HEK293T (cell line): Measurements from ENCODE around the gene PPP1R3G.

Experiments used
- BHLHE40 ChIP-seq: fragments of 450-650 bp; IDR thresholded peaks from 2 replicates; pipeline ENCODE4 v1.6.1; 2016; ENCODE audit warnings: mild to moderate bottlenecking, moderate library complexity, borderline replicate concordance
- CTBP1 ChIP-seq: fragments of 450-650 bp; IDR thresholded peaks from 2 replicates; pipeline ENCODE4 v1.6.1; 2016; ENCODE audit warnings: borderline replicate concordance
- ELF4 ChIP-seq: fragments of 450-650 bp; IDR thresholded peaks from 2 replicates; pipeline ENCODE4 v1.6.1; 2017; ENCODE audit warnings: antibody characterized with exemption
- FOXA1 ChIP-seq: fragments of 450-650 bp; IDR thresholded peaks from 2 replicates; pipeline ENCODE4 v1.6.1; 2016; ENCODE audit warnings: mild to moderate bottlenecking
- FOXK2 ChIP-seq: fragments of 450-650 bp; IDR thresholded peaks from 2 replicates; pipeline ENCODE4 v1.6.1; 2016; ENCODE audit warnings: mild to moderate bottlenecking
- FOXM1 ChIP-seq: fragments of 450-650 bp; IDR thresholded peaks from 2 replicates; pipeline ENCODE4 v1.6.1; 2017; ENCODE audit warnings: mild to moderate bottlenecking, borderline replicate concordance
- HDGF ChIP-seq: fragments of 450-650 bp; IDR thresholded peaks from 2 replicates; pipeline ENCODE4 v1.6.1; 2017; ENCODE audit warnings: antibody characterized with exemption, borderline replicate concordance
- L3MBTL2 ChIP-seq: fragments of 450-650 bp; conservative IDR thresholded peaks from 2 replicates; pipeline ENCODE4 v1.6.1; 2016; ENCODE audit warnings: mild to moderate bottlenecking
- NFRKB ChIP-seq: fragments of 450-650 bp; IDR thresholded peaks from 2 replicates; pipeline ENCODE4 v1.6.1; 2016; ENCODE audit warnings: mild to moderate bottlenecking, moderate library complexity
- SP1 ChIP-seq: fragments of 450-650 bp; IDR thresholded peaks from 2 replicates; pipeline ENCODE4 v1.6.1; 2017
- SUZ12 ChIP-seq: fragments of 450-650 bp; IDR thresholded peaks from 2 replicates; pipeline ENCODE4 v1.6.1; 2016; ENCODE audit warnings: mild to moderate bottlenecking
- TARDBP ChIP-seq: fragments of 450-650 bp; IDR thresholded peaks from 2 replicates; pipeline ENCODE4 v1.6.1; 2016
- ZNF384 ChIP-seq: fragments of 450-650 bp; IDR thresholded peaks from 2 replicates; pipeline ENCODE4 v1.6.1; 2016

DNA sequence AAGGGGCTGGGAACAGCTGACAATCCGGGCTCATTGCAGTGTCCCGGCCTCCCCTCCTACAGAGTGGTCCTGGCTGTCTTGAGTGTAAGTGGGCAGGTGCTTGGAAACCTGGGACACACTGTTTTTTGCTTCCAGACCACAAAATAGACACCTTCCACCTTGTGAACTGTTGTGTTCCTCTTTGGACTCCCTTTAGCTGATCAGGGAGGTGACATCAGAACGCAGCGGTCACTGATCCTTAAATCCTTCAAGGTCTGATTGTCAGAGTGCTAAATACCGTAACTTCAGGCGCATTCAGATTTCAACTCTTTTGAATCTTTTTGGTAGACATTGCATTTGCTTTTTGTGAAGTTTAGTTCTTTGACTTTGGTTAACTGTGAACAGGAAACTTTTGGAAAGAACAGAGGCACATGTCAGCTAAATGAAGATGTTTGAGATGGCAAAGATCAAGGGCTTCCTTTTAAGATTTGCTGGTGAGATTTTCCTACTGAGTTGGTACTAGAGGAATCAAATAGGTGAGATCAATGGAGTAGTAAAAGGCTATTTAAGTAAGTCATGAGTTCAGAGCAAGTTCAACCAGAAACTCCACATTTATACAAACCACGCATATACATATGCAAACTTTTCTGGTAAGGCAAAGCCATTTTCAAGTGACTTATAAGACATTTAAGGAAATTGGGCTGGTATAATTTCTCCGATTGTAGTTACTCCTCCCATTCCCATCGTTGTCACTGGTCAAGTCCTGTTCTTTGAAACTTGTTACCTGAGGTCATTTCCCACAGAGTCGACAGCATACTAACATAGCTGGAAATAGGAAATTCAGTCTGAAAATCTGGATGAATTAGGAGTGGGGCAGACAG, 6.3 kb downstream of the PPP1R3G start:
- TF ChIP-seq SP1 = no peak
- TF ChIP-seq ZNF384 = no peak
- no peak for TF ChIP-seq FOXK2
- no peak for TF ChIP-seq ELF4
- no peak for TF ChIP-seq CTBP1
- no peak for TF ChIP-seq FOXA1
- TF ChIP-seq L3MBTL2 = no peak
- TF ChIP-seq NFRKB = no peak
- no peak for TF ChIP-seq BHLHE40
- TF ChIP-seq FOXM1 = no peak
- TF ChIP-seq HDGF = no peak
- no peak for TF ChIP-seq SUZ12
- no peak for TF ChIP-seq TARDBP
